ENCODE measurements around the gene KCTD16. TPM values are rescaled to one million over a fixed set of nuclear protein-coding genes. Genes with fewer than 3 reads are reported as not detected.
A peak's percentile ranks its signal among the peaks of the same experiment; 100 is the strongest.

Gene KCTD16
- total RNA-seq, 2 experiments from 2014 or later = 0.19 to 0.32 TPM

- TF ChIP-seq EZH2phosphoT487 (IDR thresholded peaks at IDR 0.05; ENCODE audit: borderline replicate concordance, low read depth, low read length) (no peak), CTCF (conservative IDR thresholded peaks at IDR 0.05; ENCODE audit: low read length) (no peak)
- BruUV-seq (replicated peaks) = no TSS peak
- no peaks in the 10 kb centered on the region for H3K79me2 ChIP-seq (ENCODE audit: insufficient read depth, low read depth, low read length)
- H3K4me1 ChIP-seq (ENCODE audit: insufficient read depth, low read length, poor library complexity, severe bottlenecking) = no peaks in the 10 kb centered on the region
- POLR2A ChIA-PET = no interaction called here
- no peaks in the 10 kb centered on the region for H4K20me1 ChIP-seq (ENCODE audit: insufficient read depth, low read length)
- no peak for DNase-seq (ENCODE audit: low spot score)
- no peak overlapping the region for H3K4me3 ChIP-seq (ENCODE audit: low read depth, low read length, poor library complexity, severe bottlenecking)
- no peak overlapping the region for H3K4me2 ChIP-seq (ENCODE audit: low read length)
- H3K9me2 ChIP-seq (ENCODE audit: insufficient read depth, low read length) = no peaks in the 10 kb centered on the region
- intact Hi-C loops (cut with micrococcal nuclease; ENCODE audit: unreplicated experiment) = loop anchor here (2.0 to 5.0 kb wide), 2 partner anchors 1037 to 1625 kb away; no protein-coding TSS in a partner anchor
- H2AFZ ChIP-seq (ENCODE audit: low read length) = no peak overlapping the region
- no peak overlapping the region for H3K27ac ChIP-seq (ENCODE audit: low read depth, low read length, poor library complexity, severe bottlenecking)
- no peaks in the 10 kb centered on the region for H3K36me3 ChIP-seq (ENCODE audit: insufficient read depth, low read length)
- no peaks in the 10 kb centered on the region for H3K9me3 ChIP-seq (ENCODE audit: low read length)
- CTCF ChIA-PET (ENCODE audit: unreplicated experiment) = interaction anchor here (0.6 kb wide), 1 partner anchor 100 kb away, joined by 3 read pairs; no protein-coding TSS in a partner anchor
Measured at GRCh38 chr5:144202072-144202471, 31.4 kb downstream of the KCTD16 start.

GRCh38 chr5:144202726-144203125, 32.1 kb downstream of the KCTD16 start:
- Histone ChIP-seq H3K4me2 (ENCODE audit: low read length) (no peak overlapping the region), H3K27ac (ENCODE audit: low read depth, low read length, poor library complexity, severe bottlenecking) (no peak overlapping the region), H3K4me3 (ENCODE audit: low read depth, low read length, poor library complexity, severe bottlenecking) (no peak overlapping the region), H3K9me3 (ENCODE audit: low read length) (no peaks in the 10 kb centered on the region), H3K9me2 (ENCODE audit: insufficient read depth, low read length) (no peaks in the 10 kb centered on the region), H4K20me1 (ENCODE audit: insufficient read depth, low read length) (no peaks in the 10 kb centered on the region), H3K79me2 (ENCODE audit: insufficient read depth, low read depth, low read length) (no peaks in the 10 kb centered on the region), H2AFZ (ENCODE audit: low read length) (no peak overlapping the region), H3K36me3 (ENCODE audit: insufficient read depth, low read length) (no peaks in the 10 kb centered on the region), H3K4me1 (ENCODE audit: insufficient read depth, low read length, poor library complexity, severe bottlenecking) (no peaks in the 10 kb centered on the region)
- no TSS peak for BruUV-seq (replicated peaks)
- ChIA-PET CTCF (ENCODE audit: unreplicated experiment) (no interaction called here), POLR2A (no interaction called here)
- TF ChIP-seq EZH2phosphoT487 (IDR thresholded peaks at IDR 0.05; ENCODE audit: borderline replicate concordance, low read depth, low read length) = no peak
- no peak for TF ChIP-seq CTCF (conservative IDR thresholded peaks at IDR 0.05; ENCODE audit: low read length)
- intact Hi-C loops (cut with micrococcal nuclease; ENCODE audit: unreplicated experiment) = loop anchor here (2.0 to 5.0 kb wide), 2 partner anchors 1036 to 1625 kb away; no protein-coding TSS in a partner anchor
- no peak for DNase-seq (ENCODE audit: low spot score)

GRCh38 chr5:144203750-144204596, 33.3 kb downstream of the KCTD16 start:
- intact Hi-C loops (cut with micrococcal nuclease; ENCODE audit: unreplicated experiment) = loop anchor here (2.0 to 5.0 kb wide), 2 partner anchors 1035 to 1623 kb away; no protein-coding TSS in a partner anchor
- peak; percentile 94 for TF ChIP-seq CTCF (conservative IDR thresholded peaks at IDR 0.05; ENCODE audit: low read length)
- no peak for TF ChIP-seq EZH2phosphoT487 (IDR thresholded peaks at IDR 0.05; ENCODE audit: borderline replicate concordance, low read depth, low read length)
- DNase-seq (ENCODE audit: low spot score) = peak; percentile 64

More at GRCh38 chr5:144203750-144204596, 33.3 kb downstream of the KCTD16 start:
- no TSS peak for BruUV-seq (replicated peaks)
- Histone ChIP-seq H3K27ac (ENCODE audit: low read depth, low read length, poor library complexity, severe bottlenecking) (no peak overlapping the region), H3K9me2 (ENCODE audit: insufficient read depth, low read length) (no peaks in the 10 kb centered on the region), H3K4me2 (ENCODE audit: low read length) (no peak overlapping the region), H3K79me2 (ENCODE audit: insufficient read depth, low read depth, low read length) (no peaks in the 10 kb centered on the region), H3K36me3 (ENCODE audit: insufficient read depth, low read length) (no peaks in the 10 kb centered on the region), H3K4me3 (ENCODE audit: low read depth, low read length, poor library complexity, severe bottlenecking) (no peak overlapping the region), H4K20me1 (ENCODE audit: insufficient read depth, low read length) (no peaks in the 10 kb centered on the region), H3K9me3 (ENCODE audit: low read length) (no peaks in the 10 kb centered on the region), H2AFZ (ENCODE audit: low read length) (no peak overlapping the region), H3K4me1 (ENCODE audit: insufficient read depth, low read length, poor library complexity, severe bottlenecking) (no peaks in the 10 kb centered on the region)
- POLR2A ChIA-PET = interaction anchor here (0.6 kb wide), 1 partner anchor 1109 kb away, joined by 3 read pairs; no protein-coding TSS in a partner anchor
- CTCF ChIA-PET (ENCODE audit: unreplicated experiment) = interaction anchor here (0.8 to 0.9 kb wide), 2 partner anchors 662 to 1034 kb away, joined by 3 to 4 read pairs; no protein-coding TSS in a partner anchor

Data from OCI-LY7 (cell line).